SJCRH30 (cell line): ENCODE measurements around the gene SEC11A. TPM values are rescaled to one million over a fixed set of nuclear protein-coding genes. Genes with fewer than 3 reads are reported as not detected.
A peak's percentile ranks its signal among the peaks of the same experiment; 100 is the strongest.
"Not testable (repeated sequence)": the region's sequence is repeated elsewhere in the genome, so short reads cannot be mapped to it uniquely, and the experiment has no call there.

Experiments used
- DNase-seq, 2 experiments: peaks; one replicate each; pipeline ENCODE4 v3.0.0-alpha.2; 2015 to 2020
- H3K27ac ChIP-seq: fragments of 250-450 bp; sonication (Bioruptor Pico); 2 replicates; pipeline ENCODE4 v1.5.1; 2020; ENCODE audit warnings: mild to moderate bottlenecking, moderate library complexity
- H3K27me3 ChIP-seq: fragments of 250-450 bp; sonication (Bioruptor Pico); 2 replicates; pipeline ENCODE4 v1.5.1; 2020; ENCODE audit warnings: mild to moderate bottlenecking, moderate library complexity
- H3K36me3 ChIP-seq: fragments of 250-450 bp; sonication (Bioruptor Pico); 2 replicates; pipeline ENCODE4 v1.5.1; 2020; ENCODE audit warnings: mild to moderate bottlenecking, moderate library complexity
- H3K4me1 ChIP-seq: fragments of 250-450 bp; sonication (Bioruptor Pico); 2 replicates; pipeline ENCODE4 v1.5.1; 2020; ENCODE audit warnings: mild to moderate bottlenecking, moderate library complexity
- H3K4me3 ChIP-seq: fragments of 250-450 bp; sonication (Bioruptor Pico); 2 replicates; pipeline ENCODE4 v1.5.1; 2020; ENCODE audit warnings: mild to moderate bottlenecking, moderate library complexity
- H3K9me3 ChIP-seq: fragments of 250-450 bp; sonication (Bioruptor Pico); replicated peaks from 2 replicates; pipeline ENCODE4 v1.5.1; 2020; ENCODE audit warnings: mild to moderate bottlenecking, moderate library complexity
- total RNA-seq: library from RNA; depleted of rRNA; stranded (reverse); fragments of >200 nt; shearing (Covaris generic); gene quantifications from 2 replicates; pipeline ENCODE4 v1.2.3, GENCODE V29; 2014

SEC11A gene
- total RNA-seq, 1 experiment from 2014 or later = 277 TPM

DNA sequence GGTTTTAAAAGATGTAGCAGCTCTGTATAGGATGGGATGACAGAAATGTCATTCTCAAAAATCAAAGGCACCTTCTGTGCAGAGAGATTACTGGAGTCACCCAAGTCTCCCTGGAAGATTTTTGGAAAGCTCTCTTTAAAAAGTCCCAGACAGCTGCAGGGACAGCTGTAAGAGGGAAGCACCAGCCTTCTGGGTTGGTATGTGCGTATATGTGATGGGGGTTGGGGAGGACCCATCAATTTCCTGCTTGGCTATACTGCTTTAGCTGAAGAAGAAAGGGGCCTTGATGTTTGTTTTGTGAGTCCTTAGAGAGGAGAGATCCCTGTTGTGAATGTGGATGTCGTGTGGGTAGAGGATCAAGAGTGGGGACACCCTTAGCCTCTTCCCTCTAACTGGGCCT, 5.4 kb upstream of the SEC11A start:
- Histone ChIP-seq H3K4me3 (no peak overlapping the region), H3K27ac (no peak overlapping the region), H3K36me3 (no peaks in the 10 kb centered on the region), H3K27me3 (no peaks in the 10 kb centered on the region), H3K9me3 (no peaks in the 10 kb centered on the region), H3K4me1 (peaks cover 17% of the 10 kb centered on the region)
- peak; percentile 61 to 73 for DNase-seq

- Histone ChIP-seq H3K36me3 (no peaks in the 10 kb centered on the region; the same call in 1 of the 2 replicates), H3K4me3 (peak overlapping the region; percentile 86), H3K4me1 (peaks cover 5% of the 10 kb centered on the region; the same call in 1 of the 2 replicates), H3K27me3 (no peaks in the 10 kb centered on the region), H3K9me3 (no peaks in the 10 kb centered on the region), H3K27ac (peak overlapping the region; percentile 62)
- peak; percentile 11 to 44 for DNase-seq
Measured at GRCh38 chr15:84715441-84716035, 401 bp downstream of the SEC11A start.

GRCh38 chr15:84714821-84715220, 1.1 kb downstream of the SEC11A start:
- peak overlapping the region; percentile 86 for H3K4me3 ChIP-seq
- DNase-seq = no peak
- peaks cover 6% of the 10 kb centered on the region for H3K36me3 ChIP-seq
- H3K27me3 ChIP-seq = no peaks in the 10 kb centered on the region
- no peaks in the 10 kb centered on the region for H3K9me3 ChIP-seq
- H3K27ac ChIP-seq = no peak overlapping the region; the same call in 1 of the 2 replicates
- peaks cover 5% of the 10 kb centered on the region; the same call in 1 of the 2 replicates for H3K4me1 ChIP-seq

- H3K27ac ChIP-seq = no peak overlapping the region
- H3K27me3 ChIP-seq = no peaks in the 10 kb centered on the region
- no peaks in the 10 kb centered on the region for H3K9me3 ChIP-seq
- peaks cover 9% of the 10 kb centered on the region for H3K36me3 ChIP-seq
- H3K4me1 ChIP-seq = peaks cover 5% of the 10 kb centered on the region; the same call in 1 of the 2 replicates
- peak overlapping the region; percentile 86 for H3K4me3 ChIP-seq
- DNase-seq = no peak
Measured at GRCh38 chr15:84714372-84714771, 1.6 kb downstream of the SEC11A start.

DNA sequence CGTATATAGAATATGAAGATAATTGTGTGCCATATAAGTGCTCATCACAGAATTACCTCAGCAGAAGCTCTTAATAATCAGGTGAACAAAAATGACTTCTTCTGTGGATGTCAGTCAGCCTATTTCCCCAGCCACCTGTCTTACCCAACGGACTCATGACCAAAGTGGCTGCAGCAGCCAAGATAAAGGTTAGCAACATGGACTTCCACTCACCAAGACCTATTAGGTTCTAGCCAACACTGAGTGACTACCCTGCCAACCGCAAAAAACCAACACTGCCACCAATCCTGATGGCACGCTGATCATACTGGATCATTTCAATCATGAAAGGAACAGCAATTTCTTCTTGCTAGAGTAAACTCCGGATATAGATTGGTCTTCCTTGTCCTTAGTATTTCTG, 12.1 kb downstream of the SEC11A start:
- H3K27ac ChIP-seq = no peak overlapping the region
- no peaks in the 10 kb centered on the region for H3K9me3 ChIP-seq
- DNase-seq = no peak
- no peaks in the 10 kb centered on the region for H3K27me3 ChIP-seq
- no peak overlapping the region for H3K4me3 ChIP-seq
- peaks cover 24% of the 10 kb centered on the region for H3K36me3 ChIP-seq
- no peaks in the 10 kb centered on the region for H3K4me1 ChIP-seq

DNA sequence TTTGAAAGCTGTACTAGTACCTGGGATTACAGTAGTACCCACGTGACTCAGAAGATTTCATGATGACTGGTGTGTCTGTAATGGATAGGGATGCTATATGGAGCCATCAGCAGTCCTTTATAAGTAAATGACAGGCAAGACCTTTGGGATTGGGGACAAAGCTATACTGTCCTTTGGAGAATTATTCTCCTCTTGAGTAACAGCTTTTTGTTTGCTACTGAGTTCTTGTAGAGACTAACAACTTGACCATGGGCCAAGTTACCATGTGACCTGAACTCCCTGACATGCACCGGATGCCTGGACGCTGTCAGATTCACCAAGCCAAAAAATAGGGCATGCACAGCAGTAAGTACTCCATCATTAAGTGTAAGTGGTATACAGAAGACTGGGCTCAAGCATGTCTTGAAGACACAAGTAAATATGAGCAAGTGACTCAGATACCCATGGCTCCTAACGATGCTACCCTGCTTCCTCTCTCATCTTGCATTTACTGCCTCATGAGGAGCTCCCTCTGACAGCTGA, 12.9 kb downstream of the SEC11A start:
- no peak for DNase-seq
- no peaks in the 10 kb centered on the region for H3K9me3 ChIP-seq
- no peaks in the 10 kb centered on the region; the same call in 1 of the 2 replicates for H3K27me3 ChIP-seq
- H3K4me1 ChIP-seq = no peaks in the 10 kb centered on the region
- peaks cover 24% of the 10 kb centered on the region for H3K36me3 ChIP-seq
- H3K4me3 ChIP-seq = no peak overlapping the region
- H3K27ac ChIP-seq = no peak overlapping the region

- DNase-seq = no peak
- H3K27me3 ChIP-seq = no peaks in the 10 kb centered on the region; the same call in 1 of the 2 replicates
- no peaks in the 10 kb centered on the region for H3K4me1 ChIP-seq
- no peak overlapping the region for H3K27ac ChIP-seq
- no peaks in the 10 kb centered on the region for H3K9me3 ChIP-seq
- H3K4me3 ChIP-seq = no peak overlapping the region
- H3K36me3 ChIP-seq = peaks cover 16% of the 10 kb centered on the region; the same call in 1 of the 2 replicates
Measured at GRCh38 chr15:84699538-84700191, 16.3 kb downstream of the SEC11A start.

DNA sequence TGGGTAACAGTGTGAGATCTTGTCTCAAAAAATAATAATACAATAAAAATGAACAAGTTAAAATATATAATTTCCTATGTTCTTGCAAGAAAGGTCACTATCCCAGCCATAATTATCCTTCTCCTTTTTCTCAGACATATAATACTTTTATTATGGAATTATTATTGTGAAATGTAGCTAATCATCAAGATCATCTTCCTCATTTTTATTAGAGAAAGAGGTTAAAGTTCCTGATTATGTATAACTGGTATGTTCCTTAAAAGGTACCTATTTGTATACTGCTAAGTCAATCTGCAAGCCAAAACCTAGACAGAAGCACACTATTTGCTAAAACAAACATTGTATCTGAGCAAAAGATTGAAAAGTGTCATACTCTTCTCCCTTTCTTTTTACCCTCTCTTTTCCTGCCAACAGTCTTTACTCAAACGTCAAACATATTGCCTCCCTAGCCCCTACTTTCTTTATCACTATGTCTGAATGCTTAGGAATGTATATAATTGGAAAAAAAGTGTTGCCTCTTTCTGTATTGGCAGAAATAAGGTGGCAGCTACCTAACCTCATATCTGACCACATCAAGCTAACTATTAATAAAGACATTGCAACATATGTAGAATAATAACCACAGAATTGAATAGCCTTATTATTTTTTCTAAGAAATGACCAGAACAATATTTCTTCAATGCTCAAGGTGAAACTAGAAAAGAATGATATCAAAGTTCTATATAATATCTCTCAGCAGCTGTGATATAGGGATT, 18.5 kb downstream of the SEC11A start:
- no peak overlapping the region for H3K4me3 ChIP-seq
- H3K4me1 ChIP-seq = no peaks in the 10 kb centered on the region
- H3K36me3 ChIP-seq = peaks cover 8% of the 10 kb centered on the region
- no peaks in the 10 kb centered on the region; the same call in 1 of the 2 replicates for H3K27me3 ChIP-seq
- H3K27ac ChIP-seq = no peak overlapping the region
- no peak for DNase-seq
- H3K9me3 ChIP-seq = no peaks in the 10 kb centered on the region

- no peak overlapping the region for H3K4me3 ChIP-seq
- no peaks in the 10 kb centered on the region; the same call in 1 of the 2 replicates for H3K27me3 ChIP-seq
- H3K4me1 ChIP-seq = no peaks in the 10 kb centered on the region
- H3K9me3 ChIP-seq = no peaks in the 10 kb centered on the region
- no peak overlapping the region for H3K27ac ChIP-seq
- H3K36me3 ChIP-seq = peaks cover 11% of the 10 kb centered on the region; the same call in 1 of the 2 replicates
- no peak for DNase-seq
Measured at GRCh38 chr15:84696757-84697156, 19.2 kb downstream of the SEC11A start.

- peaks cover 52% of the 10 kb centered on the region for H3K36me3 ChIP-seq
- no peak for DNase-seq
- H3K27me3 ChIP-seq = no peaks in the 10 kb centered on the region
- no peak overlapping the region for H3K4me3 ChIP-seq
- no peaks in the 10 kb centered on the region for H3K4me1 ChIP-seq
- no peak overlapping the region for H3K27ac ChIP-seq
- no peaks in the 10 kb centered on the region for H3K9me3 ChIP-seq
Measured at GRCh38 chr15:84690342-84690741, 25.6 kb downstream of the SEC11A start.

DNA sequence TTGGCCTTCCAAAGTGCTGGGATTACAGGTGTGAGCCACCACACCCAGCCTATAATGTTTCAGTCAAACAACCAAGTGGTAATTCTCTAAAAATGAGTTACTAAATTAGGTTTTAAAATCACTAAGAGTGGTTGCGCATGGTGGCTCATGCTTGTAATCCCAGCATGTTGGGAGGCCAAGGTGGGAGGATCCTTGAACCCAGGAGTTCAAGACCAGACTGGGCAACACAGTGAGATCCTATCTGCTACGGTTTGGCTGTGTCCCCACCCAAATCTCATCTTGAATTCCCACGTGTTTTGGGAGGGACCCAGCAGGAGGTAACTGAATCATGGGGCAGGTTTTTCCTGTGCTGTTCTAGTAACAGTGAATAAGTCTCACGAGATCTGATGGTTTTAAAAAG, 26.1 kb downstream of the SEC11A start:
- H3K9me3 ChIP-seq = no peaks in the 10 kb centered on the region
- no peaks in the 10 kb centered on the region for H3K4me1 ChIP-seq
- no peak for DNase-seq
- no peak overlapping the region for H3K4me3 ChIP-seq
- H3K27ac ChIP-seq = no peak overlapping the region
- no peaks in the 10 kb centered on the region for H3K27me3 ChIP-seq
- peaks cover 54% of the 10 kb centered on the region for H3K36me3 ChIP-seq

DNA sequence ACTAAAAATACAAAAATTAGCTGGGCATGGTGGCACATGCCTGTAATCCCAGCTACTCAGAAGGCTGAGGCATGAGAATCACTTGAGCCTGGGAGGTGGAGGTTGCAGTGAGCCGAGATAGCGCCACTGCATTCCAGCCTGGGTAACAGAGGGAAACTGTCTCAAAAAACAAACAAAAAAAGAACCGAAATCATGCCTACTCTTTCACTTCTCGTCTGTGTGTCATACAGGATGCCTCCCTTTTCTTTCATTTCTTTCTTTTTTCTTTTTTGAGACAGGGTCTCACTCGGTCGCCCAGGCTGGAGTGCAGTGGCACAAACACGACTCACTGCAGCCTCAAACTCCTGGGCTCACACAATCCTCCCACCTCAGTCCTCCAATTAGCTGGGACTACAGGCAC, 29.5 kb downstream of the SEC11A start:
- peaks cover 61% of the 10 kb centered on the region for H3K36me3 ChIP-seq
- not testable (repeated sequence) for H3K4me1 ChIP-seq, H3K27ac ChIP-seq, H3K4me3 ChIP-seq, H3K9me3 ChIP-seq, DNase-seq, H3K27me3 ChIP-seq

GRCh38 chr15:84685304-84685703, 30.6 kb downstream of the SEC11A start:
- H3K27ac ChIP-seq = no peak overlapping the region
- DNase-seq = peak; percentile 47 to 55
- H3K4me3 ChIP-seq = no peak overlapping the region
- no peaks in the 10 kb centered on the region for H3K9me3 ChIP-seq
- no peaks in the 10 kb centered on the region for H3K27me3 ChIP-seq
- peaks cover 62% of the 10 kb centered on the region for H3K36me3 ChIP-seq
- H3K4me1 ChIP-seq = no peaks in the 10 kb centered on the region

DNA sequence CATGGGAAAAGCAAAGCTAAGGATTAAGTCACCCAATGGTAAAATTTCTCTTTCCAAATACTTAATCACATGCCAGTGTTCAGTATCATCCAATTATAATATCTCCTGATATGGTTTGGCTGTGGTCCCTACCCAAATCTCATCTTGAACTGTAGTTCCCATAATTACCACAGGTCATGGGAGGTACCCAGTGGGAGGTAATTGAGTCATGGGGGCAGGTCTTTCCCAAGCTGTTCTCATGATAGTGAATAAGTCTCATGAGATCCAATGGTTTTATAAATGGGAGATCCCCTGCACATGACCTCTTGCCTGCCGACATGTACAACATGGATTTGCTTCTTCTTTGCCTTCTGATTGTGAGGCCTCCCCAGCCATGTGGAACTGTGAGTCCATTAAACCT, 31.8 kb downstream of the SEC11A start:
- Histone ChIP-seq H3K4me1 (no peaks in the 10 kb centered on the region), H3K4me3 (no peak overlapping the region), H3K36me3 (peaks cover 63% of the 10 kb centered on the region), H3K27ac (no peak overlapping the region), H3K27me3 (no peaks in the 10 kb centered on the region), H3K9me3 (no peaks in the 10 kb centered on the region)
- DNase-seq = no peak

DNA sequence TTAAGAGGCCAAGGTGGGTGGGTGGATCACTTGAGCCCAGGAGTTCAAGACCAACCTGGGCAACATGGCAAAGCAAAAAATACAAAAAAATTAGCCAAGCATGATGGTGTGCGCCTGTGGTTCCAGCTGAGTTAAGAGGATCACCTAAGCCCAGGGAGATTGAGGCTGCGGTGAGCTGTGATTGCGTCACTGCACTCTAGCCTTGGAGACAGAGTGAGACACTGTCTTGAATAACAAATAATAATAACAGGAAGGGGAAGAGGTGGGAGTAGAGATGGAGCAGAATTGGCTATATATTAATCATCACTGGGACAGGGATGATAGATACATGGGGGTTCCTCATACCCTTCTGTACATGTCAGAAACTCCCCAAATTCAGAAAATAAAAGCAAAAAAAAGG, 34.1 kb downstream of the SEC11A start:
- H3K36me3 ChIP-seq = peaks cover 54% of the 10 kb centered on the region
- H3K4me1 ChIP-seq = no peaks in the 10 kb centered on the region
- no peak overlapping the region for H3K4me3 ChIP-seq
- DNase-seq = no peak
- H3K9me3 ChIP-seq = no peaks in the 10 kb centered on the region
- no peak overlapping the region for H3K27ac ChIP-seq
- no peaks in the 10 kb centered on the region for H3K27me3 ChIP-seq
